Neural cell (in vitro differentiated cells): ENCODE measurements around the gene CEACAM21. TPM values are rescaled to one million over a fixed set of nuclear protein-coding genes. Genes with fewer than 3 reads are reported as not detected.

ENCODE experiments used
- H2AFZ ChIP-seq: fragments of 200-600, 300-800 bp; sonication (generic), shearing (Covaris generic); 2 replicates; pipeline ENCODE4 v1.6.0; 2014; ENCODE audit warnings: low read depth, mild to moderate bottlenecking, antibody characterized with exemption, low read length, moderate library complexity
- H3F3A ChIP-seq: fragments of 200-600 bp; shearing (Covaris generic); 2 replicates; pipeline ENCODE4 v1.6.1; 2016; ENCODE audit warnings: mild to moderate bottlenecking, moderate library complexity, mixed read lengths, antibody characterized with exemption, low read length; ENCODE audit not compliant: insufficient read depth, poor library complexity, severe bottlenecking
- H3K27ac ChIP-seq: fragments of 200-600, 300-800 bp; sonication (generic), shearing (Covaris generic); 2 replicates; pipeline ENCODE4 v1.5.1; 2014; ENCODE audit warnings: mild to moderate bottlenecking, low read length, moderate library complexity
- H3K27me3 ChIP-seq: fragments of 300-800, 200-600 bp; sonication (generic), shearing (Covaris generic); 2 replicates; pipeline ENCODE4 v1.6.0; 2014; ENCODE audit warnings: mild to moderate bottlenecking, low read depth, low read length, moderate library complexity; ENCODE audit not compliant: insufficient read depth
- H3K36me3 ChIP-seq: fragments of 300-800, 200-600 bp; sonication (generic), shearing (Covaris generic); 2 replicates; pipeline ENCODE4 v1.5.1; 2014; ENCODE audit warnings: mild to moderate bottlenecking, antibody characterized with exemption, low read length, moderate library complexity; ENCODE audit not compliant: insufficient read depth
- H3K4me2 ChIP-seq: fragments of 300-800, 200-600 bp; sonication (generic), shearing (Covaris generic); 2 replicates; pipeline ENCODE4 v1.6.0; 2014; ENCODE audit warnings: mild to moderate bottlenecking, low read length
- H3K4me3 ChIP-seq: fragments of 300-800, 200-600 bp; sonication (generic), shearing (Covaris generic); 2 replicates; pipeline ENCODE4 v1.5.1; 2014; ENCODE audit warnings: mild to moderate bottlenecking, low read length, moderate library complexity
- H3K79me2 ChIP-seq: fragments of 200-600 bp; shearing (Covaris generic); replicated peaks from 2 replicates; pipeline ENCODE4 v1.6.0; 2014; ENCODE audit warnings: mild to moderate bottlenecking, low read length, moderate library complexity; ENCODE audit not compliant: insufficient read depth
- H3K9ac ChIP-seq: fragments of 300-800, 200-600 bp; sonication (generic), shearing (Covaris generic); 2 replicates; pipeline ENCODE4 v1.6.1; 2016; ENCODE audit warnings: mild to moderate bottlenecking, low read length, mixed read lengths
- H3K9me2 ChIP-seq: fragments of 200-600 bp; shearing (Covaris generic); 2 replicates; pipeline ENCODE4 v1.6.1; 2016; ENCODE audit warnings: mild to moderate bottlenecking, low read length, mixed read lengths; ENCODE audit not compliant: insufficient read depth
- H3K9me3 ChIP-seq: fragments of 200-600, 300-800 bp; sonication (generic), shearing (Covaris generic); 2 replicates; pipeline ENCODE4 v1.6.1; 2016; ENCODE audit warnings: mild to moderate bottlenecking, mixed run types, low read length, moderate library complexity, mixed read lengths
- H4K20me1 ChIP-seq: fragments of 200-600 bp; shearing (Covaris generic); 2 replicates; pipeline ENCODE4 v1.6.1; 2016; ENCODE audit warnings: mild to moderate bottlenecking, mixed run types; ENCODE audit not compliant: insufficient read depth
- EP300 ChIP-seq: fragments of 450-650 bp; conservative IDR thresholded peaks from 2 replicates; pipeline ENCODE4 v1.6.1; 2014; ENCODE audit warnings: antibody characterized with exemption, mild to moderate bottlenecking, moderate library complexity; ENCODE audit not compliant: poor library complexity, severe bottlenecking
- EZH2 ChIP-seq: fragments of 200-600, 300-800 bp; shearing (Covaris generic), sonication (generic); IDR thresholded peaks from 2 replicates; pipeline ENCODE4 v1.6.1; 2014; ENCODE audit warnings: antibody characterized with exemption, low read length, borderline replicate concordance, mild to moderate bottlenecking; ENCODE audit not compliant: insufficient read depth, poor library complexity, severe bottlenecking
- MXI1 ChIP-seq: fragments of 450-650 bp; conservative IDR thresholded peaks from 2 replicates; pipeline ENCODE4 v1.6.1; 2014; ENCODE audit warnings: antibody characterized with exemption, mild to moderate bottlenecking; ENCODE audit not compliant: poor library complexity, severe bottlenecking
- POLR2AphosphoS5 ChIP-seq: IDR thresholded peaks from 2 replicates; pipeline ENCODE4 v1.6.1; 2012
- RAD21 ChIP-seq: fragments of 450-650 bp; conservative IDR thresholded peaks from 2 replicates; pipeline ENCODE4 v1.6.1; 2014; ENCODE audit warnings: antibody characterized with exemption, mild to moderate bottlenecking, moderate library complexity
- SMC3 ChIP-seq: fragments of 450-650 bp; conservative IDR thresholded peaks from 2 replicates; pipeline ENCODE4 v1.6.1; 2014; ENCODE audit warnings: antibody characterized with exemption, mild to moderate bottlenecking, moderate library complexity; ENCODE audit not compliant: poor library complexity
- TAF1 ChIP-seq: IDR thresholded peaks from 2 replicates; pipeline ENCODE4 v1.6.1; 2012; ENCODE audit warnings: low read depth
- polyA plus RNA-seq: library from polyadenylated mRNA; depleted of rRNA; stranded (reverse); fragments of >200 nt; gene quantifications from 2 replicates; pipeline ENCODE4 v1.2.3, GENCODE V29; 2014
- TF ChIP-seq, protein P1 (sequence below): fragments of 450-650 bp; IDR thresholded peaks from 2 replicates; pipeline ENCODE4 v1.5.1; 2014; ENCODE audit warnings: antibody characterized with exemption, mild to moderate bottlenecking, moderate library complexity; ENCODE audit not compliant: poor library complexity, severe bottlenecking
- TF ChIP-seq, protein P2 (sequence below): IDR thresholded peaks from 2 replicates; pipeline ENCODE4 v1.6.1; 2012; ENCODE audit warnings: borderline replicate concordance

Gene CEACAM21
- polyA plus RNA-seq, 1 donor from 2014 or later: 2.9 TPM

DNA sequence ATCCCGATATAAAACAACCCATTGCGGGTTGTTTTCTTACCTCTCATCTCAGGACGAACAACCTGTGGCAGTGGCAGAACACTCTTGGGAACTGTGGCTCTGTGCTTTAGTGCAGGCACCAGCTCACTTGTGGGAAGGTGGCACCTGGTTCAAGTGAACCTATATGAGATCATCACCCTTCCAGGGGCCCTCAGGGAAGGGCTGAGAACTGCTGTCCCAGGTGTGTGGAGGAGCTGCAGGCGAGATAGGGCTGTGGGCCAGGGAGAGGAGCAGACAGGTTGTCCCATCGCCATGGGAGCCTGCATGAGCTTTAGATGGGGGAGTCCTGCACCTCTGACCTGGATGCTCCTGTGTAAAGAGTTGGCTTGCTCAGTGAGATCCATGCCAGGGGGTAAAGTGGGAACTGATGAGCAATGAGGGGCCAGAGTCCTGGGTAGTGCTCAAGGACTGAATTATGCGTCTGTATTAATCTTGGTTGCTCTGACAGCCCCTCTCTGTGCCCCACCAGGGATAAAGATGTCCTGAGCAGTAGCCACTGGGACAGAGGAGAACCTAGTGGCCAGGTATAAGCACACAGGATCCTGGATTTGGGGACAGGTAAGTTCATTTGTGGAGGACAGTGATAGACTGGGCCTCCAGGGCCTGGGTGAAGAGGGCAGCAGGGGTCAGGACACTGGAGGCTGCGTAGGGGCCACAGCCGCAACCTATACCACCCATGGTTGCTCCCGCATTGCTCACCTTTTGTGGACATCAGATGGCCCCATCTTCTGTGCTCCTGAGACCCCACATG lies 42.2 kb downstream of the CEACAM21 start:
- H3K9me2 ChIP-seq: no peaks in the 10 kb centered on the region
- H2AFZ ChIP-seq: no peak overlapping the region
- no peak for TF ChIP-seq TAF1
- no peak for TF ChIP-seq SMC3
- no peak for TF ChIP-seq EZH2
- no peak for TF ChIP-seq RAD21
- TF ChIP-seq EP300: no peak
- H3K9me3 ChIP-seq: no peaks in the 10 kb centered on the region
- no peak overlapping the region for H3K9ac ChIP-seq
- no peak overlapping the region for H3K4me3 ChIP-seq
- no peaks in the 10 kb centered on the region for H3K36me3 ChIP-seq
- H3K27ac ChIP-seq: no peak overlapping the region
- H3K4me2 ChIP-seq: no peak overlapping the region
- no peaks in the 10 kb centered on the region for H3F3A ChIP-seq
- no peaks in the 10 kb centered on the region for H4K20me1 ChIP-seq
- H3K79me2 ChIP-seq: no peaks in the 10 kb centered on the region
- no peaks in the 10 kb centered on the region for H3K27me3 ChIP-seq

DNA sequence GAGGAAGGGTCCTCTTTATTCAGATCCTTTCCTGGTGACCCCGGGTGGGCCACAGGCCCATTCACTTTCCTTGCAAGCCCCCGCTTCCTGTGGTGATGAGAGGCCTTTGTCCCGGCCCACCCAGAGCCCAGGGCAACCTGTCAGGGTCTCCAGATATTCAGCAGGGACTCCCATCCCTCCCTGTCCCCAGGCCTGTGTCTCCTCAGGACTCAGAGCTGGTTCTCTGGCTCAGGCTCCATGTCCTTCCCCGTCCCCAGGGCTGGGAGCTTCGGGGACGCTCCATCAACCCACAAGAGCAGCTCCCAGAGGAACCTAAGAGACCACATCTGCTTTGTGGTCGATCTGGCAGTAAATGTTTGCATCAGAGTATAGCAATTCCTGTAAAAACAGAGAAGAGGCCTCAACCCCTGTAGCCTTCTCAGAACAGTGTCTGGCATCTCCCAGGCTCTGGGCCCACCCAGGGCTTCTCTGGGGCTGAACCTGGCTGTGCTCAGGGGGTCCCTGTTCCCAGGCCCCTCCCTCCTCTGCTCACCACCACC lies 43.1 kb downstream of the CEACAM21 start:
- H3K79me2 ChIP-seq: no peaks in the 10 kb centered on the region
- H3F3A ChIP-seq: no peaks in the 10 kb centered on the region
- no peak overlapping the region for H3K4me2 ChIP-seq
- no peaks in the 10 kb centered on the region for H3K36me3 ChIP-seq
- no peak overlapping the region for H3K27ac ChIP-seq
- no peaks in the 10 kb centered on the region for H4K20me1 ChIP-seq
- TF ChIP-seq, protein P1, sequence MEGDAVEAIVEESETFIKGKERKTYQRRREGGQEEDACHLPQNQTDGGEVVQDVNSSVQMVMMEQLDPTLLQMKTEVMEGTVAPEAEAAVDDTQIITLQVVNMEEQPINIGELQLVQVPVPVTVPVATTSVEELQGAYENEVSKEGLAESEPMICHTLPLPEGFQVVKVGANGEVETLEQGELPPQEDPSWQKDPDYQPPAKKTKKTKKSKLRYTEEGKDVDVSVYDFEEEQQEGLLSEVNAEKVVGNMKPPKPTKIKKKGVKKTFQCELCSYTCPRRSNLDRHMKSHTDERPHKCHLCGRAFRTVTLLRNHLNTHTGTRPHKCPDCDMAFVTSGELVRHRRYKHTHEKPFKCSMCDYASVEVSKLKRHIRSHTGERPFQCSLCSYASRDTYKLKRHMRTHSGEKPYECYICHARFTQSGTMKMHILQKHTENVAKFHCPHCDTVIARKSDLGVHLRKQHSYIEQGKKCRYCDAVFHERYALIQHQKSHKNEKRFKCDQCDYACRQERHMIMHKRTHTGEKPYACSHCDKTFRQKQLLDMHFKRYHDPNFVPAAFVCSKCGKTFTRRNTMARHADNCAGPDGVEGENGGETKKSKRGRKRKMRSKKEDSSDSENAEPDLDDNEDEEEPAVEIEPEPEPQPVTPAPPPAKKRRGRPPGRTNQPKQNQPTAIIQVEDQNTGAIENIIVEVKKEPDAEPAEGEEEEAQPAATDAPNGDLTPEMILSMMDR: no peak
- TF ChIP-seq SMC3 (no peak), EP300 (no peak), RAD21 (no peak), MXI1 (no peak), TAF1 (no peak), POLR2AphosphoS5 (no peak), EZH2 (no peak)
- TF ChIP-seq, protein P2, sequence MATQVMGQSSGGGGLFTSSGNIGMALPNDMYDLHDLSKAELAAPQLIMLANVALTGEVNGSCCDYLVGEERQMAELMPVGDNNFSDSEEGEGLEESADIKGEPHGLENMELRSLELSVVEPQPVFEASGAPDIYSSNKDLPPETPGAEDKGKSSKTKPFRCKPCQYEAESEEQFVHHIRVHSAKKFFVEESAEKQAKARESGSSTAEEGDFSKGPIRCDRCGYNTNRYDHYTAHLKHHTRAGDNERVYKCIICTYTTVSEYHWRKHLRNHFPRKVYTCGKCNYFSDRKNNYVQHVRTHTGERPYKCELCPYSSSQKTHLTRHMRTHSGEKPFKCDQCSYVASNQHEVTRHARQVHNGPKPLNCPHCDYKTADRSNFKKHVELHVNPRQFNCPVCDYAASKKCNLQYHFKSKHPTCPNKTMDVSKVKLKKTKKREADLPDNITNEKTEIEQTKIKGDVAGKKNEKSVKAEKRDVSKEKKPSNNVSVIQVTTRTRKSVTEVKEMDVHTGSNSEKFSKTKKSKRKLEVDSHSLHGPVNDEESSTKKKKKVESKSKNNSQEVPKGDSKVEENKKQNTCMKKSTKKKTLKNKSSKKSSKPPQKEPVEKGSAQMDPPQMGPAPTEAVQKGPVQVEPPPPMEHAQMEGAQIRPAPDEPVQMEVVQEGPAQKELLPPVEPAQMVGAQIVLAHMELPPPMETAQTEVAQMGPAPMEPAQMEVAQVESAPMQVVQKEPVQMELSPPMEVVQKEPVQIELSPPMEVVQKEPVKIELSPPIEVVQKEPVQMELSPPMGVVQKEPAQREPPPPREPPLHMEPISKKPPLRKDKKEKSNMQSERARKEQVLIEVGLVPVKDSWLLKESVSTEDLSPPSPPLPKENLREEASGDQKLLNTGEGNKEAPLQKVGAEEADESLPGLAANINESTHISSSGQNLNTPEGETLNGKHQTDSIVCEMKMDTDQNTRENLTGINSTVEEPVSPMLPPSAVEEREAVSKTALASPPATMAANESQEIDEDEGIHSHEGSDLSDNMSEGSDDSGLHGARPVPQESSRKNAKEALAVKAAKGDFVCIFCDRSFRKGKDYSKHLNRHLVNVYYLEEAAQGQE: no peak
- no peaks in the 10 kb centered on the region for H3K9me3 ChIP-seq
- H3K9ac ChIP-seq: no peak overlapping the region
- no peak overlapping the region for H3K4me3 ChIP-seq
- H3K27me3 ChIP-seq: no peaks in the 10 kb centered on the region
- no peaks in the 10 kb centered on the region for H3K9me2 ChIP-seq
- no peak overlapping the region for H2AFZ ChIP-seq
